Epithelial cell of esophagus (primary cell): ENCODE results near the gene IGFL4.

Experiments
- DNase-seq: peaks from one replicate; pipeline ENCODE4 v3.0.0; 2010; ENCODE audit warnings: low read depth
- H3K4me3 ChIP-seq: 2 replicates; pipeline ENCODE4 v1.5.1; 2011; ENCODE audit warnings: mild to moderate bottlenecking, low read length, control low read depth
- CTCF ChIP-seq: IDR thresholded peaks from 2 replicates; pipeline ENCODE4 v1.5.1; 2011; ENCODE audit warnings: low read depth, mild to moderate bottlenecking, low read length, control low read depth, inconsistent platforms; ENCODE audit not compliant: insufficient read depth; ENCODE audit errors: missing control alignments

Gene IGFL4

GRCh38 chr19:46073268-46073922 is 32.6 kb upstream of the IGFL4 start:
- DNase-seq: no peak
- TF ChIP-seq CTCF: no peak
- no peak overlapping the region for H3K4me3 ChIP-seq

GRCh38 chr19:46069806-46070341 is 29.1 kb upstream of the IGFL4 start:
- TF ChIP-seq CTCF: no peak
- DNase-seq: peak; percentile 94

GRCh38 chr19:46068345-46069258 is 27.8 kb upstream of the IGFL4 start:
- peak; percentile 98 for DNase-seq
- TF ChIP-seq CTCF: no peak
- H3K4me3 ChIP-seq: no peak overlapping the region

More at GRCh38 chr19:46069806-46070341, 29.1 kb upstream of the IGFL4 start:
- no peak overlapping the region for H3K4me3 ChIP-seq

GRCh38 chr19:46067691-46068090 is 26.9 kb upstream of the IGFL4 start:
- H3K4me3 ChIP-seq: no peak overlapping the region
- peak; percentile 48 for DNase-seq
- TF ChIP-seq CTCF: no peak

GRCh38 chr19:46066471-46066870 is 25.7 kb upstream of the IGFL4 start:
- DNase-seq: no peak
- no peak overlapping the region for H3K4me3 ChIP-seq
- TF ChIP-seq CTCF: no peak

GRCh38 chr19:46065486-46066071 is 24.8 kb upstream of the IGFL4 start:
- no peak for TF ChIP-seq CTCF
- peak; percentile 80 for DNase-seq
- no peak overlapping the region for H3K4me3 ChIP-seq
